Upper lobe of right lung (tissue), 1 donor: ENCODE results near the gene ZEB2. TPM values are rescaled to one million over a fixed set of nuclear protein-coding genes. Genes with fewer than 3 reads are reported as not detected.
A peak's percentile ranks its signal among the peaks of the same experiment; 100 is the strongest.

ENCODE experiments used
- ATAC-seq: fragments of 200-7000 bp; cut with Tn5 transposase; one replicate; pipeline ENCODE4 v1.9.1; 2020; ENCODE audit warnings: mild to moderate bottlenecking, moderate library complexity
- DNase-seq: peaks from one replicate; pipeline ENCODE4 v3.0.0-alpha.2; 2020
- H3K27ac ChIP-seq: fragments of 200-600 bp; one replicate; pipeline ENCODE4 v1.8.0; 2022
- H3K27me3 ChIP-seq: fragments of 200-600 bp; one replicate; pipeline ENCODE4 v1.8.0; 2022; ENCODE audit warnings: mild to moderate bottlenecking
- H3K36me3 ChIP-seq: fragments of 200-600 bp; one replicate; pipeline ENCODE4 v1.8.0; 2022
- H3K4me1 ChIP-seq: fragments of 200-600 bp; one replicate; pipeline ENCODE4 v1.8.0; 2022
- H3K4me3 ChIP-seq: fragments of 200-600 bp; one replicate; pipeline ENCODE4 v1.8.0; 2022; ENCODE audit warnings: mild to moderate bottlenecking
- H3K9me3 ChIP-seq: fragments of 200-600 bp; one replicate; pipeline ENCODE4 v1.8.0; 2022
- CTCF ChIP-seq: fragments of 200-600 bp; IDR thresholded peaks from one replicate; pipeline ENCODE4 v1.8.0; 2022; ENCODE audit warnings: antibody characterized with exemption
- intact Hi-C: fragments of 100-400 bp; cut with DNase I; formaldehyde crosslinking; loops from one replicate; pipeline ENCODE4 v1.11.0; 2022
- total RNA-seq: library from RNA; stranded (reverse); fragmentation: NEBNext Ultra II Directional; extraction: Animal tissue kit (Norgen Biotek cat#: 25700); gene quantifications from one replicate; pipeline ENCODE4 v1.2.1, GENCODE V29; 2021
- donor health status: DM: no; HTN: yes; CAD: no; lungs with severe emphysema.

Gene ZEB2
- total RNA-seq, 1 donor from 2014 or later = 178 TPM

GRCh38 chr2:144461308-144461766 is 58.6 kb downstream of the ZEB2 start:
- TF ChIP-seq CTCF = no peak
- Histone ChIP-seq H3K4me1 (peaks cover 42% of the 10 kb centered on the region), H3K9me3 (no peaks in the 10 kb centered on the region), H3K4me3 (no peak overlapping the region), H3K27me3 (no peaks in the 10 kb centered on the region), H3K36me3 (no peaks in the 10 kb centered on the region), H3K27ac (peak overlapping the region; percentile 26)
- intact Hi-C loops = no loop called here
- peak; percentile 82 for ATAC-seq
- no peak for DNase-seq

GRCh38 chr2:144460727-144461307 is 59.1 kb downstream of the ZEB2 start:
- no peak for ATAC-seq

GRCh38 chr2:144459937-144460336 is 60.0 kb downstream of the ZEB2 start:
- Histone ChIP-seq H3K4me1 (peaks cover 56% of the 10 kb centered on the region), H3K4me3 (no peak overlapping the region), H3K36me3 (no peaks in the 10 kb centered on the region), H3K27ac (peak overlapping the region; percentile 59), H3K9me3 (no peaks in the 10 kb centered on the region), H3K27me3 (no peaks in the 10 kb centered on the region)
- no peak for TF ChIP-seq CTCF
- intact Hi-C loops = no loop called here
- DNase-seq = no peak
- ATAC-seq = peak; percentile 54

More at GRCh38 chr2:144460727-144461307, 59.1 kb downstream of the ZEB2 start:
- Histone ChIP-seq H3K9me3 (no peaks in the 10 kb centered on the region), H3K27ac (peak overlapping the region; percentile 59), H3K27me3 (no peaks in the 10 kb centered on the region), H3K36me3 (no peaks in the 10 kb centered on the region), H3K4me3 (no peak overlapping the region), H3K4me1 (peaks cover 47% of the 10 kb centered on the region)
- intact Hi-C loops = no loop called here
- DNase-seq = no peak
- TF ChIP-seq CTCF = no peak

GRCh38 chr2:144459286-144459685 is 60.6 kb downstream of the ZEB2 start:
- Histone ChIP-seq H3K27ac (peak overlapping the region; percentile 59), H3K4me3 (no peak overlapping the region), H3K9me3 (no peaks in the 10 kb centered on the region), H3K27me3 (no peaks in the 10 kb centered on the region), H3K4me1 (peaks cover 58% of the 10 kb centered on the region), H3K36me3 (no peaks in the 10 kb centered on the region)
- intact Hi-C loops = no loop called here
- no peak for TF ChIP-seq CTCF
- ATAC-seq = no peak
- DNase-seq = no peak

GRCh38 chr2:144458541-144458940 is 61.4 kb downstream of the ZEB2 start:
- H3K36me3 ChIP-seq = no peaks in the 10 kb centered on the region
- no peak overlapping the region for H3K27ac ChIP-seq
- DNase-seq (no peak), ATAC-seq (no peak)
- no peak for TF ChIP-seq CTCF
- peaks cover 59% of the 10 kb centered on the region for H3K4me1 ChIP-seq
- H3K27me3 ChIP-seq = no peaks in the 10 kb centered on the region
- intact Hi-C loops = no loop called here
- H3K9me3 ChIP-seq = no peaks in the 10 kb centered on the region
- H3K4me3 ChIP-seq = no peak overlapping the region

- TF ChIP-seq CTCF = no peak
- peak overlapping the region; percentile 33 for H3K27ac ChIP-seq
- no peaks in the 10 kb centered on the region for H3K27me3 ChIP-seq
- ATAC-seq = peak; percentile 89
- H3K9me3 ChIP-seq = no peaks in the 10 kb centered on the region
- intact Hi-C loops = no loop called here
- no peak overlapping the region for H3K4me3 ChIP-seq
- DNase-seq = no peak
- peaks cover 64% of the 10 kb centered on the region for H3K4me1 ChIP-seq
- no peaks in the 10 kb centered on the region for H3K36me3 ChIP-seq
These were observed 63.2 kb downstream of the ZEB2 start for GRCh38 chr2:144456680-144457079.
